NCI-H446 treated with DMSO at 0.1 percent for 48 hours (cell line): ENCODE data around the gene KCNJ4.

Experiments
- DNase-seq: peaks from one replicate; lab custom pipeline; 2025; lab: John Stamatoyannopoulos, UW

KCNJ4 gene

GRCh38 chr22:38429499-38430068, 25.4 kb downstream of the KCNJ4 start:
- no peak for DNase-seq

GRCh38 chr22:38428714-38429113, 26.3 kb downstream of the KCNJ4 start:
- no peak for DNase-seq

GRCh38 chr22:38427940-38428339, 27.1 kb downstream of the KCNJ4 start:
- DNase-seq = no peak

- no peak for DNase-seq
Measured at GRCh38 chr22:38427465-38427864, 27.5 kb downstream of the KCNJ4 start.

GRCh38 chr22:38426628-38427027, 28.4 kb downstream of the KCNJ4 start:
- no peak for DNase-seq

- DNase-seq = no peak
Measured at GRCh38 chr22:38424525-38425080, 30.4 kb downstream of the KCNJ4 start.

- DNase-seq = no peak
Measured at GRCh38 chr22:38423512-38424503, 31.2 kb downstream of the KCNJ4 start.

GRCh38 chr22:38422611-38423511, 32.1 kb downstream of the KCNJ4 start:
- no peak for DNase-seq

GRCh38 chr22:38420734-38421133, 34.3 kb downstream of the KCNJ4 start:
- DNase-seq = no peak

- DNase-seq = no peak
Measured at GRCh38 chr22:38419858-38420160, 35.2 kb downstream of the KCNJ4 start.

GRCh38 chr22:38419121-38419857, 35.7 kb downstream of the KCNJ4 start:
- DNase-seq = no peak

GRCh38 chr22:38418589-38418988, 36.4 kb downstream of the KCNJ4 start:
- no peak for DNase-seq

GRCh38 chr22:38417252-38418060, 37.5 kb downstream of the KCNJ4 start:
- no peak for DNase-seq

- no peak for DNase-seq
Measured at GRCh38 chr22:38416621-38417251, 38.3 kb downstream of the KCNJ4 start.

GRCh38 chr22:38415561-38416321, 39.3 kb downstream of the KCNJ4 start:
- DNase-seq = no peak

- no peak for DNase-seq
Measured at GRCh38 chr22:38415046-38415445, 40.0 kb downstream of the KCNJ4 start.

GRCh38 chr22:38414009-38414395, 41.0 kb downstream of the KCNJ4 start:
- DNase-seq = no peak

- no peak for DNase-seq
Measured at GRCh38 chr22:38413085-38414008, 41.7 kb downstream of the KCNJ4 start.
